Activated CD8-positive, alpha-beta T cell treated with anti-CD3 and anti-CD28 coated beads for 36 hours (primary cell): ENCODE measurements around the gene SOS1. TPM values are rescaled to one million over a fixed set of nuclear protein-coding genes. Genes with fewer than 3 reads are reported as not detected.

Experiments
- ATAC-seq: fragments of 200-7000 bp; cut with Tn5 transposase; one replicate; pipeline ENCODE4 v1.10.0; 2021; ENCODE audit warnings: mild to moderate bottlenecking, moderate library complexity
- CTCF ChIA-PET: fragments of 350-600 bp; sonication (Branson Sonifier 250); formaldehyde crosslinking; loops from one replicate; lab custom pipeline; 2021; ENCODE audit warnings: antibody characterized with exemption; lab: Charles Lee
- POLR2A ChIA-PET: fragments of 350-600 bp; sonication (Branson Sonifier 250); formaldehyde crosslinking; loops from one replicate; lab custom pipeline; 2021; ENCODE audit warnings: antibody characterized with exemption; lab: Charles Lee
- DNase-seq: peaks from one replicate; pipeline ENCODE4 v3.0.0-alpha.2; 2020
- H3K27ac Mint-ChIP-seq: one replicate; pipeline ENCODE4 v1.8.0; 2021; ENCODE audit warnings: mild to moderate bottlenecking, mixed read lengths
- H3K27me3 Mint-ChIP-seq: one replicate; pipeline ENCODE4 v1.8.0; 2021; ENCODE audit warnings: mixed read lengths
- H3K36me3 Mint-ChIP-seq: one replicate; pipeline ENCODE4 v1.8.0; 2021; ENCODE audit warnings: low read depth, mixed read lengths
- H3K4me1 Mint-ChIP-seq: one replicate; pipeline ENCODE4 v1.8.0; 2021; ENCODE audit warnings: low read depth, mixed read lengths
- H3K4me3 Mint-ChIP-seq: one replicate; pipeline ENCODE4 v1.8.0; 2021; ENCODE audit warnings: mild to moderate bottlenecking, moderate library complexity, mixed read lengths
- H3K9me3 Mint-ChIP-seq: one replicate; pipeline ENCODE4 v1.8.0; 2021; ENCODE audit warnings: mixed read lengths
- intact Hi-C: fragments of 100-400 bp; cut with micrococcal nuclease; formaldehyde crosslinking; loops from one replicate; pipeline ENCODE4 v1.10.0; 2022
- total RNA-seq, 2 experiments: library from RNA; stranded (reverse); gene quantifications; one replicate each; pipeline ENCODE4 v1.2.3, GENCODE V29; 2021
- TF ChIP-seq, protein P1 (sequence below): fragments of 200-600 bp; IDR thresholded peaks from one replicate; pipeline ENCODE4 v1.8.0; 2022; ENCODE audit warnings: antibody characterized with exemption, mild to moderate bottlenecking

The SOS1 gene
- 10 to 100 TPM; 43.6 to 56.8 TPM for total RNA-seq

GRCh38 chr2:39120771-39121522, at the start of gene SOS1:
Gene SOS1, minus strand, starts transcription at chr2:39121051. Its CDS starts 629 bp downstream, at chr2:39120422.
- CTCF ChIA-PET, result interaction anchor here (0.8 to 5.0 kb wide), 10 partner anchors 10 to 124 kb away, joined by 3 to 93 read pairs (median 13); no protein-coding TSS in a partner anchor
- DNase-seq (peak; percentile 95), ATAC-seq (peak; percentile 54)
- Mint-ChIP-seq H3K36me3 (peaks cover 46% of the 10 kb centered on the region), H3K4me1 (peaks cover 49% of the 10 kb centered on the region), H3K4me3 (peak within 1 kb of the TSS; percentile 93), H3K9me3 (no peaks in the 10 kb centered on the region), H3K27ac (peak within 1 kb of the TSS; percentile 95), H3K27me3 (no peaks in the 10 kb centered on the region)
- intact Hi-C loops, result loop anchor here (1.0 to 5.0 kb wide), 2 partner anchors 64 to 107 kb away; no protein-coding TSS in a partner anchor
- POLR2A ChIA-PET, result interaction anchor here (0.7 to 4.5 kb wide), 16 partner anchors 8 to 370 kb away, joined by 3 to 29 read pairs (median 6); partner anchors contain the start of gene SRSF7
- TF ChIP-seq, protein P1, sequence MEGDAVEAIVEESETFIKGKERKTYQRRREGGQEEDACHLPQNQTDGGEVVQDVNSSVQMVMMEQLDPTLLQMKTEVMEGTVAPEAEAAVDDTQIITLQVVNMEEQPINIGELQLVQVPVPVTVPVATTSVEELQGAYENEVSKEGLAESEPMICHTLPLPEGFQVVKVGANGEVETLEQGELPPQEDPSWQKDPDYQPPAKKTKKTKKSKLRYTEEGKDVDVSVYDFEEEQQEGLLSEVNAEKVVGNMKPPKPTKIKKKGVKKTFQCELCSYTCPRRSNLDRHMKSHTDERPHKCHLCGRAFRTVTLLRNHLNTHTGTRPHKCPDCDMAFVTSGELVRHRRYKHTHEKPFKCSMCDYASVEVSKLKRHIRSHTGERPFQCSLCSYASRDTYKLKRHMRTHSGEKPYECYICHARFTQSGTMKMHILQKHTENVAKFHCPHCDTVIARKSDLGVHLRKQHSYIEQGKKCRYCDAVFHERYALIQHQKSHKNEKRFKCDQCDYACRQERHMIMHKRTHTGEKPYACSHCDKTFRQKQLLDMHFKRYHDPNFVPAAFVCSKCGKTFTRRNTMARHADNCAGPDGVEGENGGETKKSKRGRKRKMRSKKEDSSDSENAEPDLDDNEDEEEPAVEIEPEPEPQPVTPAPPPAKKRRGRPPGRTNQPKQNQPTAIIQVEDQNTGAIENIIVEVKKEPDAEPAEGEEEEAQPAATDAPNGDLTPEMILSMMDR, result no peak

GRCh38 chr2:39164089-39164488, 43.2 kb upstream of the SOS1 start:
- Mint-ChIP-seq H3K27me3 (no peaks in the 10 kb centered on the region), H3K4me3 (no peak overlapping the region), H3K36me3 (no peaks in the 10 kb centered on the region), H3K4me1 (peaks cover 9% of the 10 kb centered on the region), H3K9me3 (no peaks in the 10 kb centered on the region), H3K27ac (no peak overlapping the region)
- TF ChIP-seq, protein P1, result no peak
- ATAC-seq (no peak), DNase-seq (no peak)
- POLR2A ChIA-PET, result interaction anchor here (0.6 kb wide), 1 partner anchor 32 kb away, joined by 3 read pairs; no protein-coding TSS in a partner anchor
- intact Hi-C loops, result no loop called here
- CTCF ChIA-PET, result interaction anchor here (0.9 to 1.4 kb wide), 2 partner anchors 39 to 45 kb away, joined by 3 to 4 read pairs; no protein-coding TSS in a partner anchor

DNA sequence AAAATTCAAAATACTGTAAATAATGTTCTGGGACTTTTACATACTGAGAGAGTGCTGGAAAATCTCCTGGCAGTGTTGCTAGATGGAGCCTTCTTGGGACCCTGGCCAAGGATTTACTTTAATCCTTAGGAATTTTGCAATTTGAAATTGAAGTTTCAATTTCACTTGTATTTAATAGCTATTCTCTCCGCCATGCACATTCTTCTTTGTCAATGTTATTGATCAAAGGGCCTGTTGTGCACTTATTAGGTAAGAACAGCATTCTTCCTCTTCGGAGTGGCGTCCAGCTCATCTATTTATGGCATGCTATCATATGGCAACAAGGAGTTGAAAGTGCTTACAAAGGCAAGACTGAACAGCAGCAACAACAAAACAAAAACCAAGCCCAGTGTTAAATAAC, 40.1 kb upstream of the SOS1 start:
- ATAC-seq (no peak), DNase-seq (no peak)
- intact Hi-C loops, result no loop called here
- Mint-ChIP-seq H3K4me3 (no peak overlapping the region), H3K9me3 (no peaks in the 10 kb centered on the region), H3K27ac (no peak overlapping the region), H3K27me3 (no peaks in the 10 kb centered on the region), H3K4me1 (no peaks in the 10 kb centered on the region), H3K36me3 (no peaks in the 10 kb centered on the region)
- CTCF ChIA-PET, result interaction anchor here (1.2 to 2.2 kb wide), 2 partner anchors 67 to 68 kb away, joined by 4 to 7 read pairs; no protein-coding TSS in a partner anchor
- TF ChIP-seq, protein P1, result no peak
- POLR2A ChIA-PET, result no interaction called here

DNA sequence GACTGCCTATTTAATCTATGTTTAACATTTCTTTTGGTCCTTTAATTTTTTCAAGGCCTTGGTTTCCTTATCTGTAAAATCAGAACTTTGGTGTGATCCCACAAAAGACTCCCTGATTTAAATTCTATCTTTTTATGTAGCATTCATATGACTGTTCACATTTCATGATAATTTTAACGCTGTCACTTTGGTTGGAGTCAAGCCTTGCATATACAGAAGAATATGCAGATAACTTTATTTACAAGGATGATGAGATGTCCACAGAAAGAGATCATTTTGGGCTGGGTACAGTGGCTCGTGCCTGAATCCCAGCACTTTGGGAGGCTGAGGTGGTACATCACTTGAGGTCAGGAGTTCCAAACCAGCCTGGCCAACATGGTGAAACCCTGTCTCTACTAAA, 38.4 kb upstream of the SOS1 start:
- Mint-ChIP-seq H3K4me1 (no peaks in the 10 kb centered on the region), H3K27ac (no peak overlapping the region), H3K4me3 (no peak overlapping the region), H3K27me3 (no peaks in the 10 kb centered on the region), H3K36me3 (no peaks in the 10 kb centered on the region), H3K9me3 (no peaks in the 10 kb centered on the region)
- intact Hi-C loops, result no loop called here
- POLR2A ChIA-PET, result no interaction called here
- no peak for ATAC-seq
- CTCF ChIA-PET, result no interaction called here
- DNase-seq, result no peak
- TF ChIP-seq, protein P1, result no peak

GRCh38 chr2:39158351-39158750, 37.5 kb upstream of the SOS1 start:
- Mint-ChIP-seq H3K9me3 (no peaks in the 10 kb centered on the region), H3K36me3 (no peaks in the 10 kb centered on the region), H3K4me3 (no peak overlapping the region), H3K4me1 (no peaks in the 10 kb centered on the region), H3K27me3 (no peaks in the 10 kb centered on the region), H3K27ac (no peak overlapping the region)
- ATAC-seq (no peak), DNase-seq (no peak)
- TF ChIP-seq, protein P1, result no peak
- POLR2A ChIA-PET, result interaction anchor here (1.0 kb wide), 2 partner anchors 16 to 23 kb away, joined by 3 read pairs; no protein-coding TSS in a partner anchor
- CTCF ChIA-PET, result no interaction called here
- intact Hi-C loops, result no loop called here
